ENCODE measurements around the gene SH2D3A.

- TF ChIP-seq GABPA (IDR thresholded peaks at IDR 0.05; ENCODE audit: borderline replicate concordance, insufficient read depth, low read length): no peak
- no peak for TF ChIP-seq CTCF (IDR thresholded peaks at IDR 0.05; ENCODE audit: control extremely low read depth in 1 of 3, insufficient read depth in 1 of 3, low read depth in 1 of 3, low read length in 3 of 3)
- no peak for TF ChIP-seq POLR2AphosphoS5 (IDR thresholded peaks at IDR 0.05; ENCODE audit: low read depth, low read length)
- TF ChIP-seq ZNF274 (IDR thresholded peaks at IDR 0.05; ENCODE audit: borderline replicate concordance, extremely low read depth, low read length): no peak
- no peak for TF ChIP-seq EZH2 (IDR thresholded peaks at IDR 0.05; ENCODE audit: low read depth, low read length, severe bottlenecking)
- no peak for TF ChIP-seq EP300 (IDR thresholded peaks at IDR 0.05; ENCODE audit: borderline replicate concordance in 1 of 2, low read depth in 2 of 2, low read length in 2 of 2)
- TF ChIP-seq JUND (IDR thresholded peaks at IDR 0.05; ENCODE audit: low read length): no peak
Observed at GRCh38 chr19:6735181-6735911, 31.9 kb downstream of the SH2D3A start.

Measured in H1 (cell line).